Ascending aorta (tissue), 2 donors: ENCODE data around the gene ENTHD1. TPM values are rescaled to one million over a fixed set of nuclear protein-coding genes. Genes with fewer than 3 reads are reported as not detected.

Experiments
- DNase-seq, 2 donors: peaks; one replicate each; pipeline ENCODE4 v3.0.0-alpha.2; 2019; ENCODE audit warnings: low spot score in 2 of 2
- H3K27ac ChIP-seq, 2 donors: fragments of 200-600 bp; sonication (generic); one replicate each; pipeline ENCODE4 v1.5.1; 2016 to 2017; ENCODE audit warnings: mild to moderate bottlenecking in 1 of 2
- H3K27me3 ChIP-seq: fragments of 200-600 bp; sonication (generic); one replicate; pipeline ENCODE4 v1.5.1; 2017
- H3K36me3 ChIP-seq, 2 donors: fragments of 200-600 bp; sonication (generic); one replicate each; pipeline ENCODE4 v1.5.1; 2016
- H3K4me1 ChIP-seq, 2 donors: fragments of 200-600 bp; sonication (generic); one replicate each; pipeline ENCODE4 v1.5.1; 2016 to 2017; ENCODE audit warnings: mild to moderate bottlenecking in 1 of 2
- H3K4me3 ChIP-seq, 2 donors: fragments of 200-600 bp; sonication (generic); one replicate each; pipeline ENCODE4 v1.5.1; 2016 to 2017; ENCODE audit warnings: mild to moderate bottlenecking in 1 of 2
- H3K9me3 ChIP-seq, 2 donors: fragments of 200-600 bp; sonication (generic); one replicate each; pipeline ENCODE4 v1.5.1; 2016
- intact Hi-C: fragments of 100-400 bp; cut with DNase I; formaldehyde crosslinking; loops from one replicate; pipeline ENCODE4 v1.15.1; 2023
- total RNA-seq: library from RNA; depleted of rRNA; stranded (reverse); fragments of >200 nt; gene quantifications from one replicate; pipeline ENCODE4 v1.1.0, GENCODE V29; 2016
- TF ChIP-seq, protein P1 (sequence below), 3 experiments: fragments of 200-600 bp in 2 of 3; fragments of 450-650 bp in 1 of 3; sonication (generic) in 2 of 3; IDR thresholded peaks; one replicate each; pipeline ENCODE4 v1.5.1; 2016 to 2019; ENCODE audit warnings: antibody characterized with exemption in 3 of 3, mild to moderate bottlenecking in 1 of 3, moderate library complexity in 1 of 3

Gene ENTHD1
- total RNA-seq, 1 donor from 2014 or later, result 0.21 TPM

DNA sequence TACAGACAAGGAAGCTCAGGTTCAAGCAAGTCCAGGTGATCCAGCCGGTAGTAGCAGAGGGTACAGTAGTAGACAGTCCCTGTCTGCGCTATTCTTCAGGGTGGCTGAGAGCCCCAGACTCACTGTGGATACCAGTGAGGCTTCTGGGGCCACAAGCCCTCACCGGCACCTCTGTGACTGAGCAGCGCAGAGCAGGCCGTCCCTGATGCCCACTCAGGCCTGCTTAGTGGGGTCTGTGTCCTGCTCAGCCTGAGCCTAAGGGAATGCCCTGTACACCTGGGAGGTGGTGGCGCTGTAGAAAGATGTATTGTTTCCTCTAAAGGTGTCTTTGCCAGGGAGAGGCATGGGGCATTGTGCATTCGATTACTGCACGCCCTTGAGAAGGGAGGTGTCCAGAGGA lies 179.2 kb downstream of the ENTHD1 start:
- intact Hi-C loops, result no loop called here
- no peak overlapping the region for H3K4me3 ChIP-seq
- DNase-seq, result no peak
- no peaks in the 10 kb centered on the region for H3K27me3 ChIP-seq
- no peaks in the 10 kb centered on the region for H3K36me3 ChIP-seq
- no peaks in the 10 kb centered on the region for H3K9me3 ChIP-seq
- H3K4me1 ChIP-seq, result no peaks in the 10 kb centered on the region
- TF ChIP-seq, protein P1, sequence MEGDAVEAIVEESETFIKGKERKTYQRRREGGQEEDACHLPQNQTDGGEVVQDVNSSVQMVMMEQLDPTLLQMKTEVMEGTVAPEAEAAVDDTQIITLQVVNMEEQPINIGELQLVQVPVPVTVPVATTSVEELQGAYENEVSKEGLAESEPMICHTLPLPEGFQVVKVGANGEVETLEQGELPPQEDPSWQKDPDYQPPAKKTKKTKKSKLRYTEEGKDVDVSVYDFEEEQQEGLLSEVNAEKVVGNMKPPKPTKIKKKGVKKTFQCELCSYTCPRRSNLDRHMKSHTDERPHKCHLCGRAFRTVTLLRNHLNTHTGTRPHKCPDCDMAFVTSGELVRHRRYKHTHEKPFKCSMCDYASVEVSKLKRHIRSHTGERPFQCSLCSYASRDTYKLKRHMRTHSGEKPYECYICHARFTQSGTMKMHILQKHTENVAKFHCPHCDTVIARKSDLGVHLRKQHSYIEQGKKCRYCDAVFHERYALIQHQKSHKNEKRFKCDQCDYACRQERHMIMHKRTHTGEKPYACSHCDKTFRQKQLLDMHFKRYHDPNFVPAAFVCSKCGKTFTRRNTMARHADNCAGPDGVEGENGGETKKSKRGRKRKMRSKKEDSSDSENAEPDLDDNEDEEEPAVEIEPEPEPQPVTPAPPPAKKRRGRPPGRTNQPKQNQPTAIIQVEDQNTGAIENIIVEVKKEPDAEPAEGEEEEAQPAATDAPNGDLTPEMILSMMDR (IDR thresholded peaks at IDR 0.05), result no peak
- no peak overlapping the region for H3K27ac ChIP-seq

DNA sequence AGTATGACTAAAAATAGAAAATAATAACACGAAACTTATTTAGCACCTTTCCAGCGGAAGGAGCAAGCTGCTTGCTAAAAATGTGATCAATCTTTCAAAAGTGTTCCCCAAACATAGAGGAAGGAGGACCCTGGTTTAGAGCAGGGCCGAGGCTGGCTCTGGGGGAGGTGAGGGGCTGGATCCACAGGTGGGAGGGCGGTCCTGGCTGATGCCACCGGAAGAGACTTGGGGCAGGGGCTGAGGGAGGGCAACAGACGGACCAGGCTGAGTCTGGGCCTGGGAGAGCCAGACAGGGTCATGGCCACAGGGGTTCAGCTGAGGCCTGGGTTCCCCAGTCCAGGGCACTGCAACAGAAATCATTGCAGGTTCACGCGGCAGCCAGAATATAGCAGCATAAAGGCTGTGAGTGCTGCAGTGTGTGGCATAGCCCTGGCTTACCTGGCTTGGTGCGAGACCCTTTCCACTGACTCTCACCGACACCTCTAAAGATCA lies 179.7 kb downstream of the ENTHD1 start:
- Histone ChIP-seq H3K9me3 (no peaks in the 10 kb centered on the region), H3K4me1 (no peaks in the 10 kb centered on the region), H3K27me3 (no peaks in the 10 kb centered on the region), H3K36me3 (no peaks in the 10 kb centered on the region), H3K27ac (no peak overlapping the region), H3K4me3 (no peak overlapping the region)
- TF ChIP-seq, protein P1 (IDR thresholded peaks at IDR 0.05), result no peak
- intact Hi-C loops, result no loop called here
- no peak for DNase-seq

DNA sequence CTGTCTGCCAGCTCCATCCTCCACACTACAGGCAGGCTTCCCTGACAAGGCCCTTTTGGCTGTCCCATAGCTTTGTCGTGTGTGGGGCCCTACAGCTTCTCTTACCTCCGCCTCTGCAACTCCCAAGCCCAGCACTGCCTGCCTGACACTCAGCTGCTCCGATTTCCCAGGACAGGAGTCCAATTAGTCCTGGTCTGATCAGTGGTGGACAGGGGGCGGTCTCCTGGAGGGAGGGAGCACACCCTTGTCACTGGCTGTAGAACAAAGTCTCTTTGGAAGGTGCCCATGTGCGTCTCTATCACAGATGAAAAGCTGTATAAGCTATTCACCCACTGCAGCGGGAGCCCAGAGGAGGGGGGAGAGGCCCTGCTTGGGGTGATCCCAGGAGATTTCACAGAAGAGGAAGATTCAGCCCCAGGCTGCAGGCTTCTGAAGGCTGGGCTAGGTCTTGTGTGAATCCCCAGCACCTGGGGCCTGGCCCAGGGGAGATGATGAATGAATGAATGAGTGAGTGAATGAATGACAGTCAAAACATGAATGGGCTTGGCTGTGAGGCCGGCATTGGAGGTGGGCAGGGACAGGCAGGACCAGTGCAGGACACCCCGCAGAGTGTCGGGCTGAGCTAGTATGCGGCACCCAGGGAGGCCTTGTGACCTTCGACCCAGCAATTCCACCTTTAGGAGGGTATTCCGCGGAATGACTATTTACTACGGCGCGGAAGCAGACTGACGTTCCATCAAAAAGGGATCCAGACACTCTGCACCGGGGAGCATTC lies 180.6 kb downstream of the ENTHD1 start:
- Histone ChIP-seq H3K4me3 (no peak overlapping the region), H3K36me3 (no peaks in the 10 kb centered on the region), H3K9me3 (no peaks in the 10 kb centered on the region), H3K27ac (no peak overlapping the region), H3K4me1 (no peaks in the 10 kb centered on the region), H3K27me3 (no peaks in the 10 kb centered on the region)
- TF ChIP-seq, protein P1 (IDR thresholded peaks at IDR 0.05), result no peak
- no peak for DNase-seq
- intact Hi-C loops, result no loop called here

DNA sequence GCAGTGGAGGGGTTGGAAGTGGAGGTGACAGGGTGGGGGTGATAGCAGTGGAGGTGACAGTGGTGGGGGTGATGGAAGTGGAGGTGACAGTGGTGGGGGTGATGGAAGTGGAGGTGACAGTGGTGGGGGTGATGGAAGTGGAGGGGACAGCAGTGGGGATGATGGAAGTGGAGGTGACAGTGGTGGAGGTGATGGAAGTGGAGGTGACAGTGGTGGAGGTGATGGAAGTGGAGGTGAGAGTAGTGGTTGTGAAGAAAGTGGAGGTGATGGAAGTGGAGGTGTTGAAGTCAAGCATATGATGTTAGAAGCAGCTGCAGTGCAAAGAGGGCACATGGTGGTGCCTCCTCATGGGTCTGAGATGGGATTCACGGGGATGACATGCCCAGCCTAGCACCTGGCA lies 181.5 kb downstream of the ENTHD1 start:
- intact Hi-C loops, result no loop called here

DNA sequence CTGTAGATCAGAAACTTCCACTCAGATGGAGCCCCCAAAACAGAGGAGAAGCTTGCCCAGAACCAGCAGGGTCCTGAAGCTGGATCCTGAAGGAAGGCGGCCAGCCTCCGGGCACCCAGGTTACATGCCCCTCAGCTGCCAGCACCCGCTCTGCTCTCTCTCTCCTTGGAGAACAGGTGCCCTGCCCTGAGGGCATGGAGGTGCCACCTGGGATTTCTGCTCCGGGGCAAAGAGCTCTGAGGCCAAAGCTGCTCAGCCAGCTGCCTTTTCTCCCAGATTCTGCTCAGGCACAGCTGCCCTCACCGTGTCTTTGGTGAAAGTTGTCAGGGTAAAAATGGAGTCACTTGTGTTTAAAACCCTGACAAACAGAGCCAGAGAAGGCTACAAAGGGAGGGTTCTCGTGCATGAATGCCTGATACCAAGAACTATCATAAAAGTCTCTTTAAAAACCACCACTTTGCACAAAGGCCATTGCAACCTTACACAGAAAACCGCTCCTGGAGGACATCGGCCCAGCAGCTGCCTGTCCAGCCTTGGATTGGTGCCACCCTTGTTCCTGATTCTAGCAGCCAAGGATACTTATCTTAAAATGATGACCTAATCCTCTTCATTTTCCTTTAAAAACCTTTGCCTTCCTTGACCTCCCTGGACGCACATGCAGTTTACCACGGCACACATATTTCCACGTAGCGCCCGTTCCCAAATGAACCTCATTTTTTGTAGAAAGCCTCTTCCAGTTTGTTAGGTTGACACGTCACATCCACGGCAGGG lies 183.0 kb downstream of the ENTHD1 start:
- no peaks in the 10 kb centered on the region for H3K4me1 ChIP-seq
- no peaks in the 10 kb centered on the region for H3K27me3 ChIP-seq
- no peaks in the 10 kb centered on the region for H3K36me3 ChIP-seq
- H3K9me3 ChIP-seq, result no peaks in the 10 kb centered on the region
- H3K4me3 ChIP-seq, result no peak overlapping the region
- DNase-seq, result no peak
- no peak overlapping the region for H3K27ac ChIP-seq
- TF ChIP-seq, protein P1 (IDR thresholded peaks at IDR 0.05), result no peak
- intact Hi-C loops, result no loop called here

More for the DNA sequence above, 181.5 kb downstream of the ENTHD1 start:
- Histone ChIP-seq H3K9me3 (no peaks in the 10 kb centered on the region), H3K27me3 (no peaks in the 10 kb centered on the region), H3K4me1 (no peaks in the 10 kb centered on the region), H3K4me3 (no peak overlapping the region), H3K27ac (no peak overlapping the region), H3K36me3 (no peaks in the 10 kb centered on the region)
- DNase-seq, result no peak
- TF ChIP-seq, protein P1 (IDR thresholded peaks at IDR 0.05), result no peak
